SH-SY5Y (cell line): ENCODE data around the gene MBD4.

Experiments used
- GATA2 ChIP-seq: IDR thresholded peaks from 2 replicates; pipeline ENCODE4 v1.6.1; 2011; ENCODE audit warnings: mild to moderate bottlenecking, low read depth, low read length
- GATA3 ChIP-seq: IDR thresholded peaks from 2 replicates; pipeline ENCODE4 v1.6.1; 2011; ENCODE audit warnings: low read depth, mild to moderate bottlenecking, low read length, moderate library complexity

DNA sequence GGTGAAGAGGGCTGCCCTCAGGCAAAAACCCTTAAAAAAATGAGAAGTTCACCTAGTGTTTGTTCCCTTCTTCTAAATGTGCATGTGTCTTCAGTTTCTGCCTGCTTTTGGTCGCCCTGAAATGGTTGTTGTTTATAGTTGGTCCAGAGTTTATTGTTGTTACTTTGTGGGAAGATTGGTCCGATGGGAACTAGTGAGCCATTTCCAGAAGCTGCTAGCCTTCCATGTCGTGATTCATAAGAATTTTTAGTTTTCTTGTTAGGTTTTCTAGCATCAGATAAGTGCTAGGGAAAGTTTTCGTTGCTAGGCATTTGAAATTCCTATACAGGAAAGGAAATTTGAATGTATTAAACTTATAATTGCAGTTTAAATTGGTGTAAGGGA, 34.0 kb upstream of the MBD4 start:
- TF ChIP-seq GATA2, result no peak
- no peak for TF ChIP-seq GATA3
